IgD-negative memory B cell (primary cell): ENCODE results near the gene CACNB2. TPM values are rescaled to one million over a fixed set of nuclear protein-coding genes. Genes with fewer than 3 reads are reported as not detected.
"Not testable (repeated sequence)": the region's sequence is repeated elsewhere in the genome, so short reads cannot be mapped to it uniquely, and the experiment has no call there.

Experiments
- H3K27ac Mint-ChIP-seq, 3 donors: one replicate each; pipeline ENCODE4 v1.8.0; 2020 to 2022; ENCODE audit warnings: mild to moderate bottlenecking in 3 of 3, mixed read lengths in 3 of 3, moderate library complexity in 1 of 3
- H3K27me3 Mint-ChIP-seq: one replicate; pipeline ENCODE4 v1.8.0; 2021; ENCODE audit warnings: mixed read lengths
- H3K36me3 Mint-ChIP-seq: one replicate; pipeline ENCODE4 v1.8.0; 2020; ENCODE audit warnings: mild to moderate bottlenecking, mixed read lengths
- H3K4me1 Mint-ChIP-seq, 3 donors: one replicate each; pipeline ENCODE4 v1.8.0; 2020 to 2022; ENCODE audit warnings: mixed read lengths in 3 of 3, mild to moderate bottlenecking in 1 of 3
- H3K4me3 Mint-ChIP-seq, 4 donors: one replicate each; pipeline ENCODE4 v1.8.0; 2020 to 2022; ENCODE audit warnings: mild to moderate bottlenecking in 4 of 4, mixed read lengths in 4 of 4, moderate library complexity in 3 of 4
- H3K9me3 Mint-ChIP-seq, 3 donors: one replicate each; pipeline ENCODE4 v1.8.0; 2020 to 2021; ENCODE audit warnings: mixed read lengths in 3 of 3, mild to moderate bottlenecking in 1 of 3
- polyA plus RNA-seq: library from polyadenylated mRNA; unstranded; fragments of 300-500 nt; fragmentation: Illumina TruSeq; gene quantifications from one replicate; pipeline ENCODE4 v1.2.3, GENCODE V29; 2021

Gene CACNB2
- polyA plus RNA-seq, 1 donor from 2014 or later = 0.79 TPM

GRCh38 chr10:18159557-18159956 is 19.3 kb downstream of the CACNB2 start:
- Mint-ChIP-seq H3K9me3 (peaks cover 0 to 3% (median 2%) of the 10 kb centered on the region in 3 donors), H3K4me3 (no peak overlapping the region), H3K27ac (no peak overlapping the region), H3K36me3 (no peaks in the 10 kb centered on the region), H3K4me1 (no peaks in the 10 kb centered on the region), H3K27me3 (no peaks in the 10 kb centered on the region)

GRCh38 chr10:18162021-18162627 is 21.9 kb downstream of the CACNB2 start:
- Mint-ChIP-seq H3K27ac (no peak overlapping the region), H3K9me3 (peaks cover 1 to 3% (median 2%) of the 10 kb centered on the region in 3 donors), H3K36me3 (no peaks in the 10 kb centered on the region), H3K4me1 (no peaks in the 10 kb centered on the region), H3K27me3 (no peaks in the 10 kb centered on the region), H3K4me3 (no peak overlapping the region)

GRCh38 chr10:18164093-18164492 is 23.9 kb downstream of the CACNB2 start:
- no peak overlapping the region for H3K27ac Mint-ChIP-seq
- H3K4me3 Mint-ChIP-seq = no peak overlapping the region
- H3K27me3 Mint-ChIP-seq = no peaks in the 10 kb centered on the region
- H3K4me1 Mint-ChIP-seq = no peaks in the 10 kb centered on the region
- H3K9me3 Mint-ChIP-seq = peaks cover 1 to 3% (median 2%) of the 10 kb centered on the region in 3 donors
- no peaks in the 10 kb centered on the region for H3K36me3 Mint-ChIP-seq

- no peaks in the 10 kb centered on the region for H3K27me3 Mint-ChIP-seq
- peaks cover 1 to 3% (median 2%) of the 10 kb centered on the region in 3 donors for H3K9me3 Mint-ChIP-seq
- H3K36me3 Mint-ChIP-seq = no peaks in the 10 kb centered on the region
- H3K4me3 Mint-ChIP-seq = no peak overlapping the region
- peak overlapping the region in 1 of 3 donors; percentile 32 for H3K27ac Mint-ChIP-seq
- no peaks in the 10 kb centered on the region for H3K4me1 Mint-ChIP-seq
Measured at GRCh38 chr10:18164748-18165361, 24.6 kb downstream of the CACNB2 start.

- peak overlapping the region in 1 of 3 donors; percentile 75 for H3K27ac Mint-ChIP-seq
Measured at GRCh38 chr10:18178854-18179483, 38.7 kb downstream of the CACNB2 start.

GRCh38 chr10:18179891-18180290 is 39.7 kb downstream of the CACNB2 start:
- Mint-ChIP-seq H3K27me3 (peaks cover 7% of the 10 kb centered on the region), H3K4me1 (no peaks in the 10 kb centered on the region), H3K27ac (no peak overlapping the region), H3K9me3 (peaks cover 0 to 9% (median 0%) of the 10 kb centered on the region in 3 donors), H3K4me3 (no peak overlapping the region), H3K36me3 (no peaks in the 10 kb centered on the region)

More at GRCh38 chr10:18178854-18179483, 38.7 kb downstream of the CACNB2 start:
- H3K4me1 Mint-ChIP-seq = no peaks in the 10 kb centered on the region
- no peak overlapping the region for H3K4me3 Mint-ChIP-seq
- peaks cover 7% of the 10 kb centered on the region for H3K27me3 Mint-ChIP-seq
- H3K36me3 Mint-ChIP-seq = no peaks in the 10 kb centered on the region
- H3K9me3 Mint-ChIP-seq = peaks cover 0 to 9% (median 0%) of the 10 kb centered on the region in 3 donors

- H3K36me3 Mint-ChIP-seq, H3K4me3 Mint-ChIP-seq, H3K9me3 Mint-ChIP-seq, H3K27me3 Mint-ChIP-seq, H3K27ac Mint-ChIP-seq, H3K4me1 Mint-ChIP-seq: not testable (repeated sequence)
Measured at GRCh38 chr10:18181382-18181781, 41.2 kb downstream of the CACNB2 start.

GRCh38 chr10:18185621-18186020 is 45.4 kb downstream of the CACNB2 start:
- Mint-ChIP-seq H3K27me3 (peaks cover 2% of the 10 kb centered on the region), H3K27ac (no peak overlapping the region), H3K4me3 (no peak overlapping the region), H3K9me3 (peaks cover 0 to 2% (median 0%) of the 10 kb centered on the region in 3 donors), H3K36me3 (no peaks in the 10 kb centered on the region), H3K4me1 (no peaks in the 10 kb centered on the region)

GRCh38 chr10:18190840-18191239 is 50.6 kb downstream of the CACNB2 start:
- Mint-ChIP-seq H3K36me3 (no peaks in the 10 kb centered on the region), H3K4me3 (no peak overlapping the region), H3K4me1 (no peaks in the 10 kb centered on the region), H3K27me3 (no peaks in the 10 kb centered on the region), H3K27ac (no peak overlapping the region), H3K9me3 (peaks cover 0 to 5% (median 0%) of the 10 kb centered on the region in 3 donors)

- Mint-ChIP-seq H3K9me3 (peaks cover 0 to 5% (median 2%) of the 10 kb centered on the region in 3 donors), H3K27ac (no peak overlapping the region), H3K4me1 (peaks cover 0 to 2% (median 0%) of the 10 kb centered on the region in 3 donors), H3K36me3 (no peaks in the 10 kb centered on the region), H3K4me3 (no peak overlapping the region), H3K27me3 (no peaks in the 10 kb centered on the region)
Measured at GRCh38 chr10:18194634-18195033, 54.4 kb downstream of the CACNB2 start.

- H3K27ac Mint-ChIP-seq = no peak overlapping the region
- peaks cover 0 to 5% (median 3%) of the 10 kb centered on the region in 3 donors for H3K9me3 Mint-ChIP-seq
- H3K27me3 Mint-ChIP-seq = no peaks in the 10 kb centered on the region
- no peaks in the 10 kb centered on the region for H3K36me3 Mint-ChIP-seq
- peak overlapping the region in 1 of 4 donors; percentile 11 for H3K4me3 Mint-ChIP-seq
- H3K4me1 Mint-ChIP-seq = peaks cover 0 to 3% (median 0%) of the 10 kb centered on the region in 3 donors
Measured at GRCh38 chr10:18195060-18195799, 55.0 kb downstream of the CACNB2 start.

GRCh38 chr10:18196806-18197550 is 56.8 kb downstream of the CACNB2 start:
- Mint-ChIP-seq H3K36me3 (no peaks in the 10 kb centered on the region), H3K27me3 (no peaks in the 10 kb centered on the region), H3K4me1 (peaks cover 0 to 3% (median 0%) of the 10 kb centered on the region in 3 donors), H3K9me3 (peaks cover 0 to 5% (median 3%) of the 10 kb centered on the region in 3 donors), H3K27ac (no peak overlapping the region), H3K4me3 (no peak overlapping the region)

GRCh38 chr10:18197706-18198105 is 57.5 kb downstream of the CACNB2 start:
- no peaks in the 10 kb centered on the region for H3K36me3 Mint-ChIP-seq
- H3K27me3 Mint-ChIP-seq = peaks cover 2% of the 10 kb centered on the region
- no peak overlapping the region for H3K4me3 Mint-ChIP-seq
- peaks cover 0 to 3% (median 2%) of the 10 kb centered on the region in 3 donors for H3K9me3 Mint-ChIP-seq
- peaks cover 0 to 3% (median 0%) of the 10 kb centered on the region in 3 donors for H3K4me1 Mint-ChIP-seq
- H3K27ac Mint-ChIP-seq = no peak overlapping the region

GRCh38 chr10:18201877-18202276 is 61.7 kb downstream of the CACNB2 start:
- Mint-ChIP-seq H3K36me3 (no peaks in the 10 kb centered on the region), H3K4me3 (no peak overlapping the region), H3K27ac (no peak overlapping the region), H3K27me3 (peaks cover 2% of the 10 kb centered on the region), H3K9me3 (peaks cover 0 to 3% (median 2%) of the 10 kb centered on the region in 3 donors), H3K4me1 (peaks cover 0 to 3% (median 0%) of the 10 kb centered on the region in 3 donors)
